ENCODE data around the gene RELB.

- TF ChIP-seq EP300 (IDR thresholded peaks at IDR 0.05) (no peak), POLR2AphosphoS5 (IDR thresholded peaks at IDR 0.05) (no peak), POLR2A (IDR thresholded peaks at IDR 0.05) (no peak)
- TF ChIP-seq, protein P1, sequence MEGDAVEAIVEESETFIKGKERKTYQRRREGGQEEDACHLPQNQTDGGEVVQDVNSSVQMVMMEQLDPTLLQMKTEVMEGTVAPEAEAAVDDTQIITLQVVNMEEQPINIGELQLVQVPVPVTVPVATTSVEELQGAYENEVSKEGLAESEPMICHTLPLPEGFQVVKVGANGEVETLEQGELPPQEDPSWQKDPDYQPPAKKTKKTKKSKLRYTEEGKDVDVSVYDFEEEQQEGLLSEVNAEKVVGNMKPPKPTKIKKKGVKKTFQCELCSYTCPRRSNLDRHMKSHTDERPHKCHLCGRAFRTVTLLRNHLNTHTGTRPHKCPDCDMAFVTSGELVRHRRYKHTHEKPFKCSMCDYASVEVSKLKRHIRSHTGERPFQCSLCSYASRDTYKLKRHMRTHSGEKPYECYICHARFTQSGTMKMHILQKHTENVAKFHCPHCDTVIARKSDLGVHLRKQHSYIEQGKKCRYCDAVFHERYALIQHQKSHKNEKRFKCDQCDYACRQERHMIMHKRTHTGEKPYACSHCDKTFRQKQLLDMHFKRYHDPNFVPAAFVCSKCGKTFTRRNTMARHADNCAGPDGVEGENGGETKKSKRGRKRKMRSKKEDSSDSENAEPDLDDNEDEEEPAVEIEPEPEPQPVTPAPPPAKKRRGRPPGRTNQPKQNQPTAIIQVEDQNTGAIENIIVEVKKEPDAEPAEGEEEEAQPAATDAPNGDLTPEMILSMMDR (IDR thresholded peaks at IDR 0.05) = no peak
Observed at GRCh38 chr19:45020071-45020470, 18.8 kb downstream of the RELB start.

Data from gastroesophageal sphincter (tissue), 3 donors.